ENCODE data around the gene ATP2A2. TPM values are rescaled to one million over a fixed set of nuclear protein-coding genes. Genes with fewer than 3 reads are reported as not detected.

ATP2A2 gene
- total and polyA plus RNA-seq, 2 of the 4 experiments (the other 2 are of a cell fraction): 166 to 225 TPM

DNA sequence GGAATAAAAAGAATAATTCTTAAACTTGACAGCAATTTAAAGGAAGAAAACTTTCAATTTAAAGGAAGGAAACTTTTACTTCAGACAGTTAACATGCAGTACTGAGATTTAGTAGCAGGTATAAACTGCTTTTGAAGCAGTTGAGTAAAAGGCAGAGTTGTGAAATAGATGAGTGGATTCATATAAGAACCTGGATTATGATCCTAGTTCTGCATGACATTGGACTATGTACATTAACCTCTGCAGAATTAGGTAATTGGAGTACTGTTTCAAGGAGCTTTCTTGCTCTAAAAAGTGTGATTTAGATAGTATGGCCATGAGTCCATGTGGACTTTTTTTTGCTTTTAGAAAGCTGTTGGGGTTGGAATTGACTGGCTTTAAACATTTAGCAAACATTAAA is 29.7 kb downstream of the ATP2A2 start:
- Histone ChIP-seq H3K4me1 (ENCODE audit: control insufficient read depth, insufficient read depth, low read length) (peaks cover 19% of the 10 kb centered on the region), H2AFZ (replicated peaks; ENCODE audit: low read length, poor library complexity) (no peak overlapping the region), H3K27me3 (ENCODE audit: control insufficient read depth, insufficient read depth, low read length) (no peaks in the 10 kb centered on the region), H3K4ac (ENCODE audit: low read depth, low read length) (peak overlapping the region; percentile 2; the same call in 1 of the 2 replicates), H3K18ac (ENCODE audit: low read depth, low read length) (no peak overlapping the region), H3K14ac (replicated peaks; ENCODE audit: low read depth, low read length) (peak overlapping the region; percentile 54; the same call in 1 of the 2 replicates), H4K5ac (ENCODE audit: low read depth, low read length) (no peak overlapping the region), H3K4me2 (ENCODE audit: low read depth, low read length) (no peak overlapping the region), H2BK15ac (ENCODE audit: low read depth, low read length) (no peak overlapping the region), H2BK120ac (ENCODE audit: low read depth, low read length) (no peak overlapping the region), H4K20me1 (ENCODE audit: insufficient read depth, low read length) (peaks cover 55% of the 10 kb centered on the region), H2AK5ac (ENCODE audit: low read depth, low read length) (no peak overlapping the region), H2AK9ac (replicated peaks; ENCODE audit: low read depth, low read length, poor library complexity) (no peak overlapping the region), H3K79me1 (ENCODE audit: low read depth in 1 of 2, low read length in 2 of 2) (peaks cover 9 to 71% of the 10 kb centered on the region in 2 experiments), H3K4me3 (ENCODE audit: insufficient read depth, low read depth, low read length) (no peak overlapping the region), H2BK20ac (ENCODE audit: low read depth, low read length) (no peak overlapping the region), H3K9ac (ENCODE audit: low read depth, low read length) (no peak overlapping the region), H3K9me1 (ENCODE audit: insufficient read depth, low read length) (peaks cover 21% of the 10 kb centered on the region), H4K8ac (ENCODE audit: low read depth in 2 of 2, low read length in 2 of 2) (no peak overlapping the region), H2BK5ac (ENCODE audit: low read depth, low read length, poor library complexity, severe bottlenecking) (peak overlapping the region; percentile 55), H3K27ac (ENCODE audit: insufficient read depth, low read length) (no peak overlapping the region), H3K23ac (ENCODE audit: low read depth, low read length) (peak overlapping the region; percentile 41; the same call in 1 of the 2 replicates), H4K91ac (ENCODE audit: insufficient read depth, low read depth, low read length) (no peak overlapping the region), H3K56ac (ENCODE audit: extremely low read depth, insufficient read depth, low read length) (no peak overlapping the region), H3K9me3 (ENCODE audit: control insufficient read depth, insufficient read depth, low read length) (no peaks in the 10 kb centered on the region), H3K36me3 (ENCODE audit: control insufficient read depth, insufficient read depth, low read length) (peaks cover 30% of the 10 kb centered on the region)
- ATAC-seq (ENCODE audit: low read depth) (no peak), DNase-seq (no peak)
- dilution Hi-C loops (cut with HindIII; ENCODE audit: low sequenced_read_pairs, unreplicated experiment): no loop called here
- ChIA-PET CTCF (no interaction called here), POLR2A (ENCODE audit: unreplicated experiment) (no interaction called here)
- BruUV-seq (replicated peaks): no TSS peak
- intact Hi-C loops (cut with micrococcal nuclease): loop anchor here (10.0 kb wide), 1 partner anchor 206 kb away; no protein-coding TSS in a partner anchor
- in situ Hi-C loops (cut with MboI; ENCODE audit: low sequenced_read_pairs): no loop called here
- TF ChIP-seq RAD21 (IDR thresholded peaks at IDR 0.05; ENCODE audit: low read length) (no peak), RFX5 (IDR thresholded peaks at IDR 0.05; ENCODE audit: low read depth, low read length) (no peak), CEBPB (IDR thresholded peaks at IDR 0.05; ENCODE audit: low read depth, low read length) (peak; percentile 57; the same call in 1 of the 2 replicates)
- TF ChIP-seq, protein P1, sequence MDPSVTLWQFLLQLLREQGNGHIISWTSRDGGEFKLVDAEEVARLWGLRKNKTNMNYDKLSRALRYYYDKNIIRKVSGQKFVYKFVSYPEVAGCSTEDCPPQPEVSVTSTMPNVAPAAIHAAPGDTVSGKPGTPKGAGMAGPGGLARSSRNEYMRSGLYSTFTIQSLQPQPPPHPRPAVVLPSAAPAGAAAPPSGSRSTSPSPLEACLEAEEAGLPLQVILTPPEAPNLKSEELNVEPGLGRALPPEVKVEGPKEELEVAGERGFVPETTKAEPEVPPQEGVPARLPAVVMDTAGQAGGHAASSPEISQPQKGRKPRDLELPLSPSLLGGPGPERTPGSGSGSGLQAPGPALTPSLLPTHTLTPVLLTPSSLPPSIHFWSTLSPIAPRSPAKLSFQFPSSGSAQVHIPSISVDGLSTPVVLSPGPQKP (IDR thresholded peaks at IDR 0.05; ENCODE audit: borderline replicate concordance, low read depth, low read length): no peak
